CD4-positive, alpha-beta T cell treated with Interleukin-6 for 4 hours (primary cell): Measurements from ENCODE around the gene APBA2.

Experiments used
- DNase-seq: peaks from one replicate; pipeline ENCODE4 v3.0.0-alpha.2; 2020; ENCODE audit warnings: mixed read lengths

APBA2 gene

GRCh38 chr15:28961391-28961790, 75.6 kb downstream of the APBA2 start:
- no peak for DNase-seq

- DNase-seq: no peak
Measured at GRCh38 chr15:28962851-28963710, 77.3 kb downstream of the APBA2 start.

GRCh38 chr15:28963711-28964081, 77.9 kb downstream of the APBA2 start:
- no peak for DNase-seq

- DNase-seq: no peak
Measured at GRCh38 chr15:28964098-28964497, 78.3 kb downstream of the APBA2 start.

GRCh38 chr15:28967066-28967465, 81.3 kb downstream of the APBA2 start:
- no peak for DNase-seq

- DNase-seq: no peak
Measured at GRCh38 chr15:28967990-28968389, 82.2 kb downstream of the APBA2 start.

- DNase-seq: no peak
Measured at GRCh38 chr15:28969511-28970085, 83.8 kb downstream of the APBA2 start.

GRCh38 chr15:28974142-28974541, 88.4 kb downstream of the APBA2 start:
- DNase-seq: peak; percentile 56

GRCh38 chr15:28975766-28976179, 90.0 kb downstream of the APBA2 start:
- peak; percentile 83 for DNase-seq

- DNase-seq: no peak
Measured at GRCh38 chr15:28977377-28978010, 91.7 kb downstream of the APBA2 start.

GRCh38 chr15:28978011-28978378, 92.2 kb downstream of the APBA2 start:
- no peak for DNase-seq

GRCh38 chr15:28978661-28979060, 92.9 kb downstream of the APBA2 start:
- no peak for DNase-seq

GRCh38 chr15:28979208-28979841, 93.6 kb downstream of the APBA2 start:
- no peak for DNase-seq

GRCh38 chr15:28980709-28981350, 95.1 kb downstream of the APBA2 start:
- no peak for DNase-seq

- no peak for DNase-seq
Measured at GRCh38 chr15:28981351-28981720, 95.6 kb downstream of the APBA2 start.

GRCh38 chr15:28981921-28982320, 96.1 kb downstream of the APBA2 start:
- no peak for DNase-seq

GRCh38 chr15:28982886-28983285, 97.1 kb downstream of the APBA2 start:
- DNase-seq: no peak

- no peak for DNase-seq
Measured at GRCh38 chr15:28983432-28984311, 97.9 kb downstream of the APBA2 start.

GRCh38 chr15:28984421-28985315, 98.9 kb downstream of the APBA2 start:
- no peak for DNase-seq

- no peak for DNase-seq
Measured at GRCh38 chr15:28985316-28985645, 99.5 kb downstream of the APBA2 start.

GRCh38 chr15:28985691-28986090, 99.9 kb downstream of the APBA2 start:
- DNase-seq: no peak
